Right lobe of liver (tissue), 6 donors: ENCODE data around the gene KCNQ5. TPM values are rescaled to one million over a fixed set of nuclear protein-coding genes. Genes with fewer than 3 reads are reported as not detected.

ENCODE experiments used
- ATAC-seq, 4 donors: fragments of 200-7000 bp; cut with Tn5 transposase; one replicate each; pipeline ENCODE4 v1.9.1; 2020; ENCODE audit warnings: mild to moderate bottlenecking in 4 of 4, moderate library complexity in 4 of 4
- DNase-seq, 3 donors: peaks; one replicate each; pipeline ENCODE4 v3.0.0-alpha.2; 2020
- H3K27ac ChIP-seq, 3 donors: fragments of 200-600 bp; one replicate each; pipeline ENCODE4 v1.8.0; 2022
- H3K27me3 ChIP-seq, 2 donors: fragments of 200-600 bp; one replicate each; pipeline ENCODE4 v1.8.0; 2022
- H3K36me3 ChIP-seq, 4 donors: fragments of 200-600 bp; sonication (generic) in 1 of 4; one replicate each; pipeline versions ENCODE4 v1.5.1 to v1.8.0; 2017 to 2022; ENCODE audit warnings: control low read depth in 1 of 4
- H3K4me1 ChIP-seq, 4 donors: fragments of 200-600 bp; sonication (generic) in 1 of 4; one replicate each; pipeline versions ENCODE4 v1.5.1 to v1.8.0; 2017 to 2022; ENCODE audit warnings: control low read depth in 1 of 4
- H3K4me3 ChIP-seq, 3 donors: fragments of 200-600 bp; one replicate each; pipeline ENCODE4 v1.8.0; 2022
- H3K9me3 ChIP-seq, 4 donors: fragments of 200-600 bp; sonication (generic) in 1 of 4; one replicate each; pipeline versions ENCODE4 v1.5.1 to v1.8.0; 2017 to 2022; ENCODE audit warnings: control low read depth in 1 of 4
- POLR2A ChIP-seq: fragments of 450-650 bp; IDR thresholded peaks from one replicate; pipeline ENCODE4 v1.6.1; 2017; ENCODE audit warnings: antibody characterized with exemption, mild to moderate bottlenecking
- WGBS: methylation state at CpG from one replicate; pipeline ENCODE4 v1.1.6; 2018; ENCODE audit warnings: low coverage, low lambda C conversion rate; ENCODE audit not compliant: insufficient coverage; ENCODE audit errors: missing lambda C conversion rate; 5-methylcytosine and 5-hydroxymethylcytosine counted together
- intact Hi-C, 2 donors: fragments of 100-400 bp; cut with DNase I; formaldehyde crosslinking; loops; one replicate each; pipeline versions ENCODE4 v1.11.2 to v1.14.1; 2022
- total RNA-seq, 6 experiments: library from RNA; depleted of rRNA in 2 of 6; stranded (reverse); fragments of >200 nt in 2 of 6; fragmentation: NEBNext Ultra II Directional in 3 of 6; extraction: Animal tissue kit (Norgen Biotek cat#: 25700) in 3 of 6; gene quantifications; one replicate each; pipeline versions ENCODE4 v1.1.0 to v1.2.4, GENCODE V29; 2016 to 2023
- TF ChIP-seq, protein P1 (sequence below), 4 donors: fragments of 200-600 bp in 3 of 4; fragments of 450-650 bp in 1 of 4; IDR thresholded peaks; one replicate each; pipeline versions ENCODE4 v1.5.1 to v1.8.0; 2016 to 2022; ENCODE audit warnings: antibody characterized with exemption in 4 of 4, mild to moderate bottlenecking in 2 of 4
- donor health status: DM: no; HTN: yes; CAD: no.
- donor health status: DM: no; HTN: no; CAD: no.
- donor health status: DM: no; HTN: no; CAD: no.
- donor health status: DM: no; HTN: yes; CAD: no.
- donor health status: DM: no; HTN: yes; CAD: no.

The KCNQ5 gene
- total RNA-seq, 6 experiments from 2014 or later = 0.04 to 0.11 TPM; not detected in 4

GRCh38 chr6:72776456-72776855 lies 154.6 kb downstream of the KCNQ5 start:
- intact Hi-C loops = no loop called here
- WGBS = 77% methylated on average over 1 of the region's 1 CpG
- ATAC-seq (no peak), DNase-seq (no peak)
- Histone ChIP-seq H3K4me3 (no peak overlapping the region), H3K9me3 (no peaks in the 10 kb centered on the region), H3K27me3 (no peaks in the 10 kb centered on the region), H3K36me3 (no peaks in the 10 kb centered on the region), H3K27ac (no peak overlapping the region), H3K4me1 (no peaks in the 10 kb centered on the region)
- TF ChIP-seq, protein P1, sequence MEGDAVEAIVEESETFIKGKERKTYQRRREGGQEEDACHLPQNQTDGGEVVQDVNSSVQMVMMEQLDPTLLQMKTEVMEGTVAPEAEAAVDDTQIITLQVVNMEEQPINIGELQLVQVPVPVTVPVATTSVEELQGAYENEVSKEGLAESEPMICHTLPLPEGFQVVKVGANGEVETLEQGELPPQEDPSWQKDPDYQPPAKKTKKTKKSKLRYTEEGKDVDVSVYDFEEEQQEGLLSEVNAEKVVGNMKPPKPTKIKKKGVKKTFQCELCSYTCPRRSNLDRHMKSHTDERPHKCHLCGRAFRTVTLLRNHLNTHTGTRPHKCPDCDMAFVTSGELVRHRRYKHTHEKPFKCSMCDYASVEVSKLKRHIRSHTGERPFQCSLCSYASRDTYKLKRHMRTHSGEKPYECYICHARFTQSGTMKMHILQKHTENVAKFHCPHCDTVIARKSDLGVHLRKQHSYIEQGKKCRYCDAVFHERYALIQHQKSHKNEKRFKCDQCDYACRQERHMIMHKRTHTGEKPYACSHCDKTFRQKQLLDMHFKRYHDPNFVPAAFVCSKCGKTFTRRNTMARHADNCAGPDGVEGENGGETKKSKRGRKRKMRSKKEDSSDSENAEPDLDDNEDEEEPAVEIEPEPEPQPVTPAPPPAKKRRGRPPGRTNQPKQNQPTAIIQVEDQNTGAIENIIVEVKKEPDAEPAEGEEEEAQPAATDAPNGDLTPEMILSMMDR (IDR thresholded peaks at IDR 0.05) = no peak
- no peak for TF ChIP-seq POLR2A

- H3K9me3 ChIP-seq = no peaks in the 10 kb centered on the region
- H3K27ac ChIP-seq = no peak overlapping the region
- DNase-seq (no peak), ATAC-seq (no peak)
- TF ChIP-seq, protein P1 (IDR thresholded peaks at IDR 0.05) = no peak
- no peak for TF ChIP-seq POLR2A
- no peak overlapping the region for H3K4me3 ChIP-seq
- intact Hi-C loops = no loop called here
- H3K4me1 ChIP-seq = no peaks in the 10 kb centered on the region
- no peaks in the 10 kb centered on the region for H3K36me3 ChIP-seq
- H3K27me3 ChIP-seq = no peaks in the 10 kb centered on the region
These were observed 159.8 kb downstream of the KCNQ5 start for GRCh38 chr6:72781624-72782023.

- WGBS = 61% methylated on average over 2 of the region's 2 CpGs
- DNase-seq (no peak), ATAC-seq (no peak)
- no peaks in the 10 kb centered on the region for H3K36me3 ChIP-seq
- no peaks in the 10 kb centered on the region for H3K4me1 ChIP-seq
- H3K27me3 ChIP-seq = no peaks in the 10 kb centered on the region
- H3K4me3 ChIP-seq = no peak overlapping the region
- no peak overlapping the region for H3K27ac ChIP-seq
- intact Hi-C loops = no loop called here
- TF ChIP-seq POLR2A = no peak
- TF ChIP-seq, protein P1 (IDR thresholded peaks at IDR 0.05) = no peak
- no peaks in the 10 kb centered on the region for H3K9me3 ChIP-seq
These were observed 161.2 kb downstream of the KCNQ5 start for GRCh38 chr6:72783035-72783434.

DNA sequence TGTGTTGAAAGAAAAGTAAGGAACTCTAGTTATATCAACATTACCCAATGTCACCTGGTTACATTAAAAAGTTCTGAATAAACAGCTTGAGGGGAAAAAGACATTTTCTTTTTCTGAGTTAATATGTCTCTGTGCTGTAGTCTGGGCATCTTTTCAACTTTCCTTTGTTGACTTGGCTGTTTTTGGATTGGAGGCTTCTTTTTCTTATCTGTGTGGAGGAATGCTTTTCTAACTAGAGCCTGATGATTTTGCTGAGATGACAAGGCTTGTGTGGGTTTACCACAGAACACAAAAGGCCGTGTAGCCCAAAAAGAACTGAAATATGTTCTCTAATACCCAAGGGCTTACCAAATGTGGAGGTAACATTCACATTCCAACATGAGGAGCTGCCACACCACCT lies 161.8 kb downstream of the KCNQ5 start:
- Histone ChIP-seq H3K9me3 (no peaks in the 10 kb centered on the region), H3K4me3 (no peak overlapping the region), H3K27ac (no peak overlapping the region), H3K36me3 (no peaks in the 10 kb centered on the region), H3K4me1 (no peaks in the 10 kb centered on the region), H3K27me3 (no peaks in the 10 kb centered on the region)
- ATAC-seq = no peak
- DNase-seq = no peak
- intact Hi-C loops = no loop called here
- 50% methylated on average over 1 of the region's 1 CpG for WGBS
- TF ChIP-seq POLR2A = no peak
- TF ChIP-seq, protein P1 (IDR thresholded peaks at IDR 0.05) = no peak

DNA sequence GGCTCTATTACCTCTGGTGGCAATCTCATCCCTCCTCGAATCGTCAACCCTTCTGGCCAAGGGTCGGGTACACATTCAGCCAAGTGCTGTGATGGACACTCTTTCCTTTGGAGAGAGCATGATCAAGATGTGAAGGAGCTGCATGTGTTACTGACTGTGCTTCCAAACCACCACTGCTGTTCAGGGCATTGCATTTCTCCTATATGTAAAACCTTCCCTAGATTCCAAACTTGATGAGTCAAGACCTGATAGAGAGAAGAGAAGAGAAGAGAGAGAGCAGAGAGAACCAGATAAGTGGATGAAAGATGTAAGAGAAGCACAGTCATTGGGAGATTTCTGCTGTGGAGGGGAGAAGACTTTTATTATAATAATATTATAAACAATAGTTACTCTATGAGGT lies 162.2 kb downstream of the KCNQ5 start:
- no peaks in the 10 kb centered on the region for H3K36me3 ChIP-seq
- DNase-seq (no peak), ATAC-seq (no peak)
- intact Hi-C loops = no loop called here
- no peaks in the 10 kb centered on the region for H3K4me1 ChIP-seq
- TF ChIP-seq, protein P1 (IDR thresholded peaks at IDR 0.05) = no peak
- no peak for TF ChIP-seq POLR2A
- 53% methylated on average over 3 of the region's 3 CpGs for WGBS
- H3K27me3 ChIP-seq = no peaks in the 10 kb centered on the region
- no peak overlapping the region for H3K27ac ChIP-seq
- H3K9me3 ChIP-seq = no peaks in the 10 kb centered on the region
- H3K4me3 ChIP-seq = no peak overlapping the region
